ENCODE data around the gene WDR26.
A peak's percentile ranks its signal among the peaks of the same experiment; 100 is the strongest.
"Not testable (repeated sequence)": the region's sequence is repeated elsewhere in the genome, so short reads cannot be mapped to it uniquely, and the experiment has no call there.

Gene WDR26

GRCh38 chr1:224352436-224353085 lies 82.0 kb downstream of the WDR26 start:
- DNase-seq (ENCODE audit: low read depth in 1 of 2, low spot score in 1 of 2) = not testable (repeated sequence)

- DNase-seq (ENCODE audit: low read depth in 1 of 2, low spot score in 1 of 2) = not testable (repeated sequence)
These were observed 84.9 kb downstream of the WDR26 start for GRCh38 chr1:224349716-224350115.

- DNase-seq (ENCODE audit: low read depth in 1 of 2, low spot score in 1 of 2) = no peak
These were observed 86.5 kb downstream of the WDR26 start for GRCh38 chr1:224348137-224348536.

GRCh38 chr1:224343679-224344078 lies 90.9 kb downstream of the WDR26 start:
- no peak for DNase-seq (ENCODE audit: low read depth in 1 of 2, low spot score in 1 of 2)

GRCh38 chr1:224340453-224341384 lies 93.9 kb downstream of the WDR26 start:
- peak in 1 of 2 donors; percentile 8 for DNase-seq (ENCODE audit: low read depth in 1 of 2, low spot score in 1 of 2)

- DNase-seq (ENCODE audit: low read depth in 1 of 2, low spot score in 1 of 2) = no peak
These were observed 95.1 kb downstream of the WDR26 start for GRCh38 chr1:224339442-224340033.

GRCh38 chr1:224338150-224338838 lies 96.3 kb downstream of the WDR26 start:
- no peak for DNase-seq (ENCODE audit: low read depth in 1 of 2, low spot score in 1 of 2)

All from activated CD4-positive, alpha-beta T cell treated with anti-CD3 and anti-CD28 coated beads, Interleukin-2, amount 50 U/mL, for 24 hours (primary cell).